ENCODE measurements around the gene UNC93B1. TPM values are rescaled to one million over a fixed set of nuclear protein-coding genes. Genes with fewer than 3 reads are reported as not detected.

Gene UNC93B1
- total and polyA plus RNA-seq, 2 of the 13 experiments (the other 11 are each of a cell fraction or from before 2014, with no cell fraction given): 8.8 to 18.9 TPM

DNA sequence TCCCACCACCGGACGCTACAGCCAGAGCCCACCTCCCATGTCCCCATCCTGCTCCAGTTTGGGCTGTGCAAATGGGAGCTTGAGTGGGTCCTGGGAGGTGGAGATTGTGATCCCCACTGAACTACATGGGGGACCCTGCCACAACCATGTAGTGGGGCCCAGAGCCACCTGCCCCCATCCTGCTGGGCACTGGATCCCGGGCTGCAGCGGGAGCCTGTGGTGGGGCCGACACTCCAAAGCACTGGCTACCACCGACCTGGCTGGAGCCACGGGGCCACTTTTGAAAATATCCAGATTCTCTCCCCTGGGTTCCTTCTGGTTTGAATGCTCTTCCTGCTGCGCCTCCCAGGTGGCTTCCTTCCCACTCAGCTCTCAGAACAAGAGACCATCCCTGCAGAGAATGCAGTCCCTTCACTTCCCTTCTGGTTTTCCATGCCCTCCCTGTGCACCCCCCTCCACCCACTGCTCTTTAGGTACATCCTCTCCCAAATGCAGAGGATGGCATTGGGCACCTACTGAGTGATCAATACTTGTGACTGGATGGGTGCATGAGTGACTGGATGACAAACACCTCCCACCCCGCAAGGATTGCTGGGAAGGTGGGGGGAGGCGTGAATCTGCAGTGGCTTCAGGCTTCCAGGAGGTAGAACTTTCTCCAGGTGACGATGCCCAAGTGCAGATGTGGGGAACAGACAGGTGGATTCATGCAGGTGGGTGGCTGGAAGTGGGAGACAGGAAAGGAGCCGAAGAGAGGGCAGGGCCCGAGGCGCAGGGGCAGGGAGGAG is 846 bp upstream of the UNC93B1 start:
- Histone ChIP-seq H3K36me3 (replicated peaks in 1 of 2; ENCODE audit: control insufficient read depth in 1 of 2, insufficient read depth in 2 of 2, low read length in 2 of 2) (no peaks in the 10 kb centered on the region), H3K27ac (ENCODE audit: extremely low read length, insufficient read depth, low read length) (no peak overlapping the region), H3K9ac (ENCODE audit: insufficient read depth, low read depth, low read length) (peak overlapping the region; percentile 55), H3K27me3 (ENCODE audit: control insufficient read depth in 1 of 2, insufficient read depth in 2 of 2, low read length in 2 of 2) (no peaks in the 10 kb centered on the region), H3K4me3 (replicated peaks in 1 of 3; ENCODE audit: insufficient read depth in 1 of 3, low read depth in 2 of 3, low read length in 3 of 3) (peak overlapping the region; percentile 54 to 72 (median 61); a peak in 5 of 6 replicates), H3K4me1 (ENCODE audit: insufficient read depth, low read length) (peaks cover 70% of the 10 kb centered on the region), H2AFZ (ENCODE audit: low read length) (no peak overlapping the region), H3K4me2 (ENCODE audit: low read depth, low read length) (peak overlapping the region; percentile 90), H3K79me2 (ENCODE audit: insufficient read depth, low read length) (no peaks in the 10 kb centered on the region), H3K9me3 (ENCODE audit: low read length) (no peaks in the 10 kb centered on the region), H4K20me1 (ENCODE audit: insufficient read depth, low read length) (no peaks in the 10 kb centered on the region)
- ATAC-seq (no peak), DNase-seq (ENCODE audit: low spot score) (no peak), FAIRE-seq (no peak)
- POLR2A ChIA-PET: no interaction called here
- no TSS peak for BruUV-seq (replicated peaks)
- intact Hi-C loops (cut with micrococcal nuclease; ENCODE audit: unreplicated experiment): no loop called here
- WGBS (ENCODE audit: low lambda C conversion rate): 63% methylated on average over 9 of the region's 14 CpGs
- in situ Hi-C loops (cut with HindIII; ENCODE audit: extremely low pct_ligation_motif_present, low pct_unique_long_range_greater_than_20kb): no loop called here
- CTCF ChIA-PET (ENCODE audit: low intra/inter-chr PET ratio, low total read pairs): no interaction called here
- TF ChIP-seq ZNF143 (CRISPR knock-in tag; IDR thresholded peaks at IDR 0.05) (peak; percentile 72), ZMYM2 (CRISPR knock-in tag; IDR thresholded peaks at IDR 0.05) (no peak), ATAD3A (CRISPR knock-in tag; IDR thresholded peaks at IDR 0.05) (no peak), ZNF83 (CRISPR knock-in tag; IDR thresholded peaks at IDR 0.05; ENCODE audit: borderline replicate concordance) (no peak), NR0B2 (CRISPR knock-in tag; IDR thresholded peaks at IDR 0.05) (no peak), MXI1 (IDR thresholded peaks at IDR 0.05; ENCODE audit: borderline replicate concordance, low read depth, low read length) (no peak), GLI4 (CRISPR knock-in tag; IDR thresholded peaks at IDR 0.05; ENCODE audit: borderline replicate concordance) (no peak), NFYC (CRISPR knock-in tag; IDR thresholded peaks at IDR 0.05) (no peak), ARHGAP35 (CRISPR knock-in tag; IDR thresholded peaks at IDR 0.05; ENCODE audit: borderline replicate concordance) (no peak), DPF2 (CRISPR knock-in tag; IDR thresholded peaks at IDR 0.05; ENCODE audit: borderline replicate concordance, low read depth) (no peak), NFRKB (IDR thresholded peaks at IDR 0.05) (no peak), ZNF790 (CRISPR knock-in tag; IDR thresholded peaks at IDR 0.05; ENCODE audit: borderline replicate concordance) (no peak), TFAP4 (IDR thresholded peaks at IDR 0.05; ENCODE audit: borderline replicate concordance, low read depth) (no peak), ZNF800 (CRISPR knock-in tag; IDR thresholded peaks at IDR 0.05) (no peak), ZNF563 (CRISPR knock-in tag; IDR thresholded peaks at IDR 0.05) (no peak)
- TF ChIP-seq, protein P1, sequence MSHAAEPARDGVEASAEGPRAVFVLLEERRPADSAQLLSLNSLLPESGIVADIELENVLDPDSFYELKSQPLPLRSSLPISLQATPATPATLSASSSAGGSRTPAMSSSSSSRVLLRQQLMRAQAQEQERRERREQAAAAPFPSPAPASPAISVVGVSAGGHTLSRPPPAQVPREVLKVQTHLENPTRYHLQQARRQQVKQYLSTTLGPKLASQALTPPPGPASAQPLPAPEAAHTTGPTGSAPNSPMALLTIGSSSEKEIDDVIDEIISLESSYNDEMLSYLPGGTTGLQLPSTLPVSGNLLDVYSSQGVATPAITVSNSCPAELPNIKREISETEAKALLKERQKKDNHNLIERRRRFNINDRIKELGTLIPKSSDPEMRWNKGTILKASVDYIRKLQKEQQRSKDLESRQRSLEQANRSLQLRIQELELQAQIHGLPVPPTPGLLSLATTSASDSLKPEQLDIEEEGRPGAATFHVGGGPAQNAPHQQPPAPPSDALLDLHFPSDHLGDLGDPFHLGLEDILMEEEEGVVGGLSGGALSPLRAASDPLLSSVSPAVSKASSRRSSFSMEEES (CRISPR knock-in tag; IDR thresholded peaks at IDR 0.05): no peak
- TF ChIP-seq, protein P2, sequence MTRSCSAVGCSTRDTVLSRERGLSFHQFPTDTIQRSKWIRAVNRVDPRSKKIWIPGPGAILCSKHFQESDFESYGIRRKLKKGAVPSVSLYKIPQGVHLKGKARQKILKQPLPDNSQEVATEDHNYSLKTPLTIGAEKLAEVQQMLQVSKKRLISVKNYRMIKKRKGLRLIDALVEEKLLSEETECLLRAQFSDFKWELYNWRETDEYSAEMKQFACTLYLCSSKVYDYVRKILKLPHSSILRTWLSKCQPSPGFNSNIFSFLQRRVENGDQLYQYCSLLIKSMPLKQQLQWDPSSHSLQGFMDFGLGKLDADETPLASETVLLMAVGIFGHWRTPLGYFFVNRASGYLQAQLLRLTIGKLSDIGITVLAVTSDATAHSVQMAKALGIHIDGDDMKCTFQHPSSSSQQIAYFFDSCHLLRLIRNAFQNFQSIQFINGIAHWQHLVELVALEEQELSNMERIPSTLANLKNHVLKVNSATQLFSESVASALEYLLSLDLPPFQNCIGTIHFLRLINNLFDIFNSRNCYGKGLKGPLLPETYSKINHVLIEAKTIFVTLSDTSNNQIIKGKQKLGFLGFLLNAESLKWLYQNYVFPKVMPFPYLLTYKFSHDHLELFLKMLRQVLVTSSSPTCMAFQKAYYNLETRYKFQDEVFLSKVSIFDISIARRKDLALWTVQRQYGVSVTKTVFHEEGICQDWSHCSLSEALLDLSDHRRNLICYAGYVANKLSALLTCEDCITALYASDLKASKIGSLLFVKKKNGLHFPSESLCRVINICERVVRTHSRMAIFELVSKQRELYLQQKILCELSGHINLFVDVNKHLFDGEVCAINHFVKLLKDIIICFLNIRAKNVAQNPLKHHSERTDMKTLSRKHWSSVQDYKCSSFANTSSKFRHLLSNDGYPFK (CRISPR knock-in tag; IDR thresholded peaks at IDR 0.05; ENCODE audit: borderline replicate concordance): 0 out of 2 replicates have a peak, but pooled peaks have one; percentile 40
